ENCODE measurements around the gene SAMD13. TPM values are rescaled to one million over a fixed set of nuclear protein-coding genes. Genes with fewer than 3 reads are reported as not detected.

Gene SAMD13
- total and polyA plus RNA-seq, 2 donors (not counting 3 experiments of a cell fraction or from before 2014, with no cell fraction given) = 1.2 to 4.8 TPM

- intact Hi-C loops (cut with micrococcal nuclease) = no loop called here
Observed at GRCh38 chr1:84254703-84255238, 46.7 kb upstream of the SAMD13 start.

More at GRCh38 chr1:84254703-84255238, 46.7 kb upstream of the SAMD13 start:
- H3K9me1 ChIP-seq (replicated peaks; ENCODE audit: control insufficient read depth, extremely low read depth, insufficient read depth, low read length) = no peaks in the 10 kb centered on the region
- DNase-seq (ENCODE audit: low read depth, low spot score) (no peak), FAIRE-seq (no peak)
- no peak overlapping the region for H3K27ac ChIP-seq (ENCODE audit: insufficient read depth, low read depth, low read length)
- no peaks in the 10 kb centered on the region for H3K36me3 ChIP-seq (ENCODE audit: control insufficient read depth in 2 of 2, extremely low read depth in 1 of 2, insufficient read depth in 2 of 2, low read length in 2 of 2)
- H4K20me1 ChIP-seq (replicated peaks; ENCODE audit: control insufficient read depth, extremely low read depth, insufficient read depth, low read length) = no peaks in the 10 kb centered on the region
- no peaks in the 10 kb centered on the region for H3K27me3 ChIP-seq (ENCODE audit: control insufficient read depth in 2 of 2, insufficient read depth in 2 of 2, low read length in 2 of 2)
- dilution Hi-C loops (cut with MboI; ENCODE audit: extremely low pct_ligation_motif_present, low sequenced_read_pairs) = no loop called here
- H2AFZ ChIP-seq (ENCODE audit: low read depth, low read length) = no peak overlapping the region
- H3K79me2 ChIP-seq (ENCODE audit: control insufficient read depth, insufficient read depth, low read length) = no peaks in the 10 kb centered on the region
- H3K4me2 ChIP-seq (ENCODE audit: insufficient read depth, low read length) = no peak overlapping the region
- BruUV-seq (replicated peaks) = no TSS peak
- no peak for TF ChIP-seq EZH2 (IDR thresholded peaks at IDR 0.05; ENCODE audit: borderline replicate concordance, low read depth, low read length, severe bottlenecking)
- TF ChIP-seq POLR2AphosphoS5 (IDR thresholded peaks at IDR 0.05; ENCODE audit: insufficient read depth, low read depth, low read length) = no peak
- no peak for TF ChIP-seq MYC (IDR thresholded peaks at IDR 0.05; ENCODE audit: low read depth, low read length)
- no peak for TF ChIP-seq JUN (IDR thresholded peaks at IDR 0.05; ENCODE audit: borderline replicate concordance, insufficient read depth, insufficient read length, low read depth)
- TF ChIP-seq MAX (IDR thresholded peaks at IDR 0.05; ENCODE audit: insufficient read depth, insufficient read length) = no peak
- no peak for TF ChIP-seq FOS (IDR thresholded peaks at IDR 0.05; ENCODE audit: borderline replicate concordance, insufficient read depth, low read length)
- TF ChIP-seq CTCF (IDR thresholded peaks at IDR 0.05; ENCODE audit: extremely low read depth in 1 of 2, insufficient read depth in 1 of 2, low read depth in 1 of 2, low read length in 2 of 2) = no peak
- TF ChIP-seq GATA2 (IDR thresholded peaks at IDR 0.05; ENCODE audit: insufficient read depth, insufficient read length, low read depth, low read length) = no peak
- no peak for TF ChIP-seq POLR2A (IDR thresholded peaks at IDR 0.05; ENCODE audit: low read depth, low read length)
- no peaks in the 10 kb centered on the region for H3K9me3 ChIP-seq (replicated peaks; ENCODE audit: control insufficient read depth, insufficient read depth, low read length)
- H3K9ac ChIP-seq (replicated peaks; ENCODE audit: extremely low read depth, insufficient read depth, low read length) = no peak overlapping the region
- H3K4me3 ChIP-seq (replicated peaks in 1 of 3; ENCODE audit: insufficient read depth in 1 of 3, low read depth in 1 of 3, low read length in 3 of 3) = no peak overlapping the region
- peaks cover 12% of the 10 kb centered on the region for H3K4me1 ChIP-seq (ENCODE audit: control insufficient read depth, extremely low read depth, insufficient read depth, low read length)
- POLR2A ChIA-PET = no interaction called here
- CTCF ChIA-PET = no interaction called here

Data from endothelial cell of umbilical vein (primary cell).